GM21360 (cell line): ENCODE results near the gene TBC1D14.
"Not testable (repeated sequence)": the region's sequence is repeated elsewhere in the genome, so short reads cannot be mapped to it uniquely, and the experiment has no call there.

ENCODE experiments used
- ATAC-seq: cut with Tn5 transposase; IDR thresholded peaks from one replicate; pipeline ENCODE4 v1.9.1; 2021; ENCODE audit warnings: mild to moderate bottlenecking, moderate library complexity; ENCODE audit not compliant: unreplicated experiment

Gene TBC1D14

GRCh38 chr4:6889736-6890324, 19.8 kb upstream of the TBC1D14 start:
- no peak for ATAC-seq

DNA sequence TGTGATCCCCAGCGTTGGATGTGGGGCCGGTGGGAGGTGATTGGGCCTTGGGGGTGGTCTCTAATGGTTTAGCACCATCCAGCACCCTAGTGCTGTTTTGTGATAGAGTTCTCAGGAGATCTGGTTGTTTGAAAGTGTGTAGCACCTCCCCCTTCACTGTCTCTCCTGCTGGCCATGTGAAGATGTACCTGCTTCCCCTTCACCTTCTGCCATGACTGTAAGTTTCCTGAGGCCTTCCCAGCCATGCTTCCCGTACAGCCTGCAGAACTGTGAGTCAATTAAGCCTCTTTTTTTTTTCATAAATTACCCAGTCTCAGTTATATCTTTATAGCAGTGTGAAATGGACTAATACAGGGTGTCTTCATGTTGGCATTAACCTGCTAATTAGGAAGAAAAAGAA, 19.3 kb upstream of the TBC1D14 start:
- no peak for ATAC-seq

GRCh38 chr4:6890971-6891370, 18.7 kb upstream of the TBC1D14 start:
- ATAC-seq = not testable (repeated sequence)

- no peak for ATAC-seq
Observed at GRCh38 chr4:6891436-6892170, 18.0 kb upstream of the TBC1D14 start.

GRCh38 chr4:6892190-6892908, 17.3 kb upstream of the TBC1D14 start:
- ATAC-seq = no peak

- ATAC-seq = no peak
Observed at GRCh38 chr4:6892909-6893202, 16.8 kb upstream of the TBC1D14 start.

- no peak for ATAC-seq
Observed at GRCh38 chr4:6893449-6894085, 16.1 kb upstream of the TBC1D14 start.

DNA sequence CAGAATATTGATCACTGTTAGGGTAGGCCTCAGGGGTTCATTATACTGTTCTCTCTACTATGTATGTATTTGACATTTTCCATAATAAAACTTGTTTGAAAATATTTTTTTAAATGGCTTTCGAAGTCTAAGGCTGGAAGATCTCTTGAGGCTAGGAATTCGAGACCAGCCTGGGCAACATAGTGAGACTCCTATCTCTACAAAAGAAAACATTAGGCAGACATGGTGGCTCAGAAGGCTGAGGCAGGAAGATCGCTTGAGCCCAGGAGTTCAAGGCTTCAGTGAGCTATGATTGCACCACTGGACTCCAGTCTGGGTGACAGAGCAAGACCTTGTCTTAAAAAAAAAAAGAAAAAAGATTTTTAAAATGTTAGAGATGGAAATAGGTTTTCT, 15.5 kb upstream of the TBC1D14 start:
- no peak for ATAC-seq

DNA sequence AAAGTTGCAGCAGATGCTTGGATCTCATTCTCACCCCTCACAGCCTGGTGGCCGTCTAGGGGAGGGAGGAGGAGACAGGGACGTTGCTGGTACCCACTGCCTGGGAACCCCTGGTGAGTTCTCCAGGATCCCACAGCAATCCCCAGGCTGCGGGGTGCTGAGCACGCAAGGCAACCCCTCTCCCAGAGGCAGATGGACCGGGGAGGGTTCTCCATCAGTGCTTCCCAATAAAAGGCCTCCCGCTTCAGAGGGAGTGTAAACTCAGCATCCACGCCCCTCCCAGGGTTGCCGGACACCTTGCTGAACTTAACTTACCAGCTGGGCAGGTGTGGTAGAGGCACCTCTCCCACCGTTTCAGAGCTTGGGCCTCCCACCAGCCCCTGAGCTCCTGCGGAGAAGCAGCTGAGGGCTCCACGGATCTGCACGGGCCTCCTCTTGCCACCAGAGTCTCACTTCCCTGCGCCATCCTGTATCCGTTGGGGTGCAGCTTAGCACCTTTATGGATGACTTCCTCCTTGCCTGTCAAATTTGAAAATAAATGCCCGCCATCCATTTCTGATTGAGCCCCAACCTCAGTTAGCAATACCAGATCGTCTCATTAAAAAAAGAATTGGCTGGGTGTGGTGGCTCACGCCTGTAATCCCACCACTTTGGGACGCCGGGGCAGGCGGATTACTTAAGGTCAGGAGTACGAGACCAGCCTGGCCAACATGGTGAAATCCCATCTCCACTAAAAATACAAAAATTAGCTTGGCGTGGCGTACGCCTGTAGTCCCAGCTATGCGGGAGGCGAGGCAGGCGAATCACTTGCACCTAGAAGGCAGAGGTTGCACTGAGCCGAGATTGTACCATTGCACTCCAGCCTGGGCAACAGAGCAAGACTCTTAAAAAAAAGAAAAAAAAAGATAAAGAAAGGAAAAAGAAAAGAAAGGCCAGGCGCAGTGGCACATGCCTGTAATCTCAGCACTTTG, 14.8 kb upstream of the TBC1D14 start:
- ATAC-seq = no peak

DNA sequence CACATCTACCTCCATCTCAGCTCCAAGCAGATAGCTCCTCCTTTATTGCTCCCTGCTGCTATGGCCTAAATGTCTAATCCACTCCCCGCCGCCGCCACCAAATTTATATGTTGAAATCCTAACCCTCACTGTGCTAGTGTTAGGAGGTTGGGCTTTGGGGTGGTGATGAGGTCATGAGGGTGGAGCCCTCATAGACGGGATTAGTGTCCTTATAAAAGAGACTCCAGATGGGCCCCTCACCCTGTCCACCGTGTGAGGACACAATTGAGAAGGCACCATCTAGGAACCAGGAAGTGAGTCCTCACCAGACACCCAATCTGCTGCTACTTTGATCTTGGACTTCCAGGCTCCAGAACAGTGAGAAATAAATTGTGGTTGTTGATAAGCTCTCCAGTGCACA, 13.6 kb upstream of the TBC1D14 start:
- ATAC-seq = no peak

- ATAC-seq = no peak
Observed at GRCh38 chr4:6898763-6899162, 10.9 kb upstream of the TBC1D14 start.

DNA sequence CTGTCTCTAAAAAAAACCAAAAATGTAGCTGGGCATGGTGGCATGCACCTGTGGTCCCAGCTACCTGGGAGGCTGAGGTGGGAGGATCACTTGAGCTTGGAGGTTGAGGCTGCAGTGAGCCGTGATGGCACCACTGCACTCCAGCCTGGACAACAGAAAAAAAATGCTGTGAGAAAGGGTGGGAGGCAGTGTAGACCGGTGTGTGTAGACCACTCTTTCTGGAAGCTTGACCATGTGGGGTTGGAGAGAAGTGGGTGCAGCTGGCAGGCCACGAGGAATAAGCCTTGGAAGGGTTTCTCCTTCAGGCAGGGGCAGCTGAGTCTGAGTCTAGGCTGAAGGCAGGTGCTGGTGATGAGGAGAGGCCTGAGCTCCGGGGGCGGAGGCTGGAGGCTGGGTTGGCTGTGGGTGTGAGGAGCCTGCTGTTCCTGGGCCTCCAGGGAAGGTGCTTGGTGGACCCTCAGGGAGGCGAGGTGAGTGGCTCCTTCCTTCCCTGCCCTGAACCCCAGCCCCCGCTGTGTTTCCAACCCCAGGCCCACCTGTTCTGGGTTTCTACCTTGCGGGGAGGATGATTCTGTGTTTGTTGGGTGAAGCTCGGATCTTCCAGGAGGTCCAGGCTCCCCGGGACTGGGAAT, 9.3 kb upstream of the TBC1D14 start:
- no peak for ATAC-seq

GRCh38 chr4:6900956-6901355, 8.7 kb upstream of the TBC1D14 start:
- no peak for ATAC-seq

DNA sequence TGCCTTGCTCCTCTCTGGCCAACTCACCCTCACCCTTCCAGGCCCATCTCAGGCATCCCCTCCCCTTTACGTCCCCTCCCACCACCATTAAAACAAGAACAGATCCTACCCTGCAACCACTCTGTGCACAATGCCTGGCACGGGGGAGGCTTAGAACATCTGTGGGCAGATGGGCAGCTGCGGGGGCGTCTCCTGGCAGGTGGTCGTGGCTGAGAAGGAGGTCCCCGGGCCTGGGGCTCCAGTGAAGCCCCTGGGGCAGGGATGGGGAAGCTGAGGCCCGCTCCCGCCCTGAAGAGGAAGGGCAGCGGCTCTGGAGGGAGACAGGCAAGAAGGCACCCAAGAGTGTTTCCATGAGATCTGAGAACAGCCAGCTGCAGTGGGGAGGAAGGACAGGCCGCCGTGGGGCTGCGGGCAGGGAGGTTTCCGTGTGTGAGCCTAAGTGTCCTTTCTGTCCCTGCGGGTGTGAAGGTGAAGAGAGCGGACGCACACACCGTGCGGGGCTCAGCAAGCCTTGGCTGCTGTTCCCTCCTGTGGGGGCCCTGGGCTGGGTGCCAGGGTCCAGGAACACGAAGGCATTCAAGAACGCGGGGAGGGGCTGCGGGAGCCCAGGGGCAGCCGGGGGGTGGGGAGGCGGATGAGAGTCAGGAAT, 7.8 kb upstream of the TBC1D14 start:
- no peak for ATAC-seq

DNA sequence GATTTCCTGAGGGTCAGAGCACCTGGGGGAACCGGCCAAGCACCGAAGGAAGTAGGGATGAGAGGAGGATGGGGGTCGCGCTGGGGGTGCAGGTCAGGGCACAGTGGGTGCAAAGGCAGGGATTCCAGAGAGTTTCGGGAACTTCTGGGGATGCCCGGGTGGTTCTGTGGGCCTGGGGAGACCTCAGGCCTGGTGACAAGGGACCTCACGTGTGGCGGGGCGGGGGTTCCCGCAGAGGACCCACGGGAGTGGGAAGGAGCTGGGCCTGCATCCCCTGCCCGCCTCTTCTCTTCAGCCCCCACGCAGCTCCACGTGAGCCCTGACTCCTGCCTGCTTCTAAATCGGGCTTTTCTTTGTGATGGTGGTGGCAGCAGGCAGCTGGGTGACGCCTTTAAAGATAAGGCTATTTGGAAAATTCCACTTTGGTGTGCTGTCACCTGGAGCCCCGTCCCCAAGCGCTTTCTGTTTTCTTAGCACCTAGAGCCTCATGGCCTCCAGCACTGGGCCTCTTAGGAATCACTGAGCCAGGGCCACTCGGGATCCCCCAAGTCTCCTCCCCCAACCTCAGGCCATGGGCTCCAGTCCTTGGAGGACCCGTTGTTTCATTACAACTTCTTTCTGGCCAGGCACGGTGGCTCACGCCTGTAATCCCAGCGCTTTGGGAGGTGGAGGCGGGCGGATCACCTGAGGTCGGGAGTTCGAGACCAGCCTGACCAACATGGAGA, 7.1 kb upstream of the TBC1D14 start:
- ATAC-seq = no peak

- ATAC-seq = no peak
Observed at GRCh38 chr4:6905516-6906445, 3.8 kb upstream of the TBC1D14 start.

- ATAC-seq = not testable (repeated sequence)
Observed at GRCh38 chr4:6906486-6906885, 3.1 kb upstream of the TBC1D14 start.

- ATAC-seq = no peak
Observed at GRCh38 chr4:6907658-6908191, 1.9 kb upstream of the TBC1D14 start.
